Liver (tissue), 9 donors: ENCODE measurements around the gene STYX. TPM values are rescaled to one million over a fixed set of nuclear protein-coding genes. Genes with fewer than 3 reads are reported as not detected.

Source experiments
- DNase-seq: peaks from one replicate; pipeline ENCODE4 v3.0.0-alpha.2; 2017; ENCODE audit warnings: low spot score
- H3K27ac ChIP-seq, 2 donors: one replicate each; pipeline ENCODE4 v1.7.0; 2013; ENCODE audit warnings: inconsistent platforms in 2 of 2, low read length in 2 of 2, control low read depth in 1 of 2, low read depth in 1 of 2, mild to moderate bottlenecking in 1 of 2
- H3K27me3 ChIP-seq, 4 donors: one replicate each; pipeline versions ENCODE4 v1.6.1 to v1.7.0; 2013; ENCODE audit warnings: low read length in 3 of 4, inconsistent platforms in 1 of 4, mild to moderate bottlenecking in 1 of 4, moderate library complexity in 1 of 4; ENCODE audit not compliant: control insufficient read depth in 4 of 4, insufficient read depth in 4 of 4
- H3K36me3 ChIP-seq, 4 donors: one replicate each; pipeline versions ENCODE4 v1.6.1 to v1.7.0; 2013; ENCODE audit warnings: low read length in 3 of 4, mild to moderate bottlenecking in 3 of 4, low read depth in 1 of 4, moderate library complexity in 1 of 4; ENCODE audit not compliant: control insufficient read depth in 4 of 4, insufficient read depth in 3 of 4
- H3K4me1 ChIP-seq, 4 donors: one replicate each; pipeline versions ENCODE4 v1.6.1 to v1.7.0; 2013; ENCODE audit warnings: low read length in 3 of 4, mild to moderate bottlenecking in 3 of 4, moderate library complexity in 1 of 4; ENCODE audit not compliant: control insufficient read depth in 4 of 4, insufficient read depth in 4 of 4
- H3K4me3 ChIP-seq, 3 donors: one replicate each; pipeline versions ENCODE4 v1.6.1 to v1.7.0; 2013; ENCODE audit warnings: low read length in 3 of 3, control low read depth in 1 of 3, low read depth in 1 of 3, mild to moderate bottlenecking in 1 of 3
- H3K9ac ChIP-seq, 2 donors: one replicate each; pipeline ENCODE4 v1.7.0; 2013; ENCODE audit warnings: low read length in 2 of 2, mild to moderate bottlenecking in 2 of 2, moderate library complexity in 2 of 2, control low read depth in 1 of 2, low read depth in 1 of 2
- H3K9me3 ChIP-seq, 4 donors: one replicate each; pipeline versions ENCODE4 v1.6.1 to v1.7.0; 2013; ENCODE audit warnings: low read length in 3 of 4; ENCODE audit not compliant: control insufficient read depth in 4 of 4
- FOXA1 ChIP-seq: IDR thresholded peaks from 2 replicates; pipeline ENCODE4 v1.6.1; 2016; ENCODE audit warnings: antibody characterized with exemption
- FOXA2 ChIP-seq: IDR thresholded peaks from 2 replicates; pipeline ENCODE4 v1.6.1; 2016; ENCODE audit warnings: antibody characterized with exemption
- GABPA ChIP-seq, 2 donors: IDR thresholded peaks in 1 of 2; conservative IDR thresholded peaks in 1 of 2; 2 replicates each; pipeline ENCODE4 v1.6.1; 2016; ENCODE audit warnings: antibody characterized with exemption in 2 of 2, mild to moderate bottlenecking in 1 of 2, moderate library complexity in 1 of 2
- HNF4A ChIP-seq, 2 donors: conservative IDR thresholded peaks; 2 replicates each; pipeline ENCODE4 v1.6.1; 2016; ENCODE audit warnings: antibody characterized with exemption in 2 of 2, mild to moderate bottlenecking in 2 of 2
- JUND ChIP-seq, 2 donors: IDR thresholded peaks; 2 replicates each; pipeline ENCODE4 v1.6.1; 2016; ENCODE audit warnings: antibody characterized with exemption in 2 of 2
- RAD21 ChIP-seq, 2 donors: IDR thresholded peaks; 2 replicates each; pipeline ENCODE4 v1.6.1; 2016; ENCODE audit warnings: antibody characterized with exemption in 2 of 2, mild to moderate bottlenecking in 2 of 2
- TAF1 ChIP-seq: conservative IDR thresholded peaks from 2 replicates; pipeline ENCODE4 v1.6.1; 2016; ENCODE audit warnings: antibody characterized with exemption, mild to moderate bottlenecking
- YY1 ChIP-seq: IDR thresholded peaks from 2 replicates; pipeline ENCODE4 v1.6.1; 2016; ENCODE audit warnings: antibody characterized with exemption, mild to moderate bottlenecking
- WGBS: extraction: QIAGEN DNeasy Blood & Tissue Kit; methylation state at CpG from one replicate; pipeline ENCODE4 v1.1.7; 2013; 5-methylcytosine and 5-hydroxymethylcytosine counted together
- polyA plus RNA-seq, 2 donors: library from polyadenylated mRNA; stranded (reverse) in 1 of 2; unstranded in 1 of 2; fragments of 200-250 nt in 1 of 2; fragments of >200 nt in 1 of 2; fragmentation: Nextera tagmentation in 1 of 2; extraction: Ambion mirVana in 1 of 2; gene quantifications; one replicate each; pipeline versions ENCODE4 v1.2.1 to v1.2.3, GENCODE V29; 2013 to 2015
- total RNA-seq, 2 donors: library from RNA; depleted of rRNA; stranded (reverse); fragments of >200 nt; gene quantifications; one replicate each; pipeline ENCODE4 v1.2.3, GENCODE V29; 2014
- TF ChIP-seq, protein P1 (sequence below): IDR thresholded peaks from 2 replicates; pipeline ENCODE4 v1.6.1; 2016; ENCODE audit warnings: antibody characterized with exemption
- TF ChIP-seq, protein P2 (sequence below): IDR thresholded peaks from 2 replicates; pipeline ENCODE4 v1.6.1; 2016; ENCODE audit warnings: antibody characterized with exemption
- TF ChIP-seq, protein P3 (sequence below): IDR thresholded peaks from 2 replicates; pipeline ENCODE4 v1.6.1; 2016; ENCODE audit warnings: antibody characterized with exemption, mild to moderate bottlenecking
- TF ChIP-seq, protein P4 (sequence below): fragments of 150-350 bp; IDR thresholded peaks from 2 replicates; pipeline ENCODE4 v1.5.1; 2017; ENCODE audit warnings: improper control_type of control experiment, low read depth, low read length; ENCODE audit not compliant: missing input control
- donor health status: healthy.
- donor health status: healthy.
- donor health status: healthy.
- donor health status: healthy.
- donor health status: healthy.

The STYX gene
- total and polyA plus RNA-seq, 4 donors = 5.9 to 21.2 (median 17.3) TPM

DNA sequence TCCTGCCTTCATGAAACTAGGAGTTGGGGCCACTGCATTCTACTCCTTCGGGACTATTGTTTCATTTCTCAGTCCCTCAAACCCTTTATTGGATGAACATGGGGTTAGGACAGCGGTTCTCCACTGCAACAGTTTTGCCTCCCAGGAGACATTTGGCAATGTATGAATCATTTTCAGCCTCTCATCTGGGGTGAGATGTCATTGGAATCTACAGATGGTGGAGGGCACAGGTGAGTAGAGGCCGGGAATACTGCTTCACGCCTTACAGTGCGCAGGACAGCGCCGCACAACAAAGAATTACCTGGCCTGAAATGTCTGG, 62.1 kb downstream of the STYX start:
- H3K27me3 ChIP-seq = no peaks in the 10 kb centered on the region
- H3K4me3 ChIP-seq = peak overlapping the region in 2 of 3 donors; percentile 63 to 71
- H3K4me1 ChIP-seq = peaks cover 3 to 18% (median 16%) of the 10 kb centered on the region in 4 donors
- TF ChIP-seq, protein P1, sequence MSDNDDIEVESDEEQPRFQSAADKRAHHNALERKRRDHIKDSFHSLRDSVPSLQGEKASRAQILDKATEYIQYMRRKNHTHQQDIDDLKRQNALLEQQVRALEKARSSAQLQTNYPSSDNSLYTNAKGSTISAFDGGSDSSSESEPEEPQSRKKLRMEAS = peak; percentile 9
- TF ChIP-seq YY1 (peak; percentile 1), GABPA (IDR thresholded peaks at IDR 0.05 in 1 of 2, conservative IDR thresholded peaks at IDR 0.05 in 1 of 2) (no peak), HNF4A (conservative IDR thresholded peaks at IDR 0.05) (no peak), TAF1 (no peak), RAD21 (IDR thresholded peaks at IDR 0.05) (no peak), FOXA2 (no peak), JUND (IDR thresholded peaks at IDR 0.05) (peak in 1 of 2 donors; percentile 59), FOXA1 (no peak)
- TF ChIP-seq, protein P2, sequence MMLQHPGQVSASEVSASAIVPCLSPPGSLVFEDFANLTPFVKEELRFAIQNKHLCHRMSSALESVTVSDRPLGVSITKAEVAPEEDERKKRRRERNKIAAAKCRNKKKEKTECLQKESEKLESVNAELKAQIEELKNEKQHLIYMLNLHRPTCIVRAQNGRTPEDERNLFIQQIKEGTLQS = no peak
- TF ChIP-seq, protein P3, sequence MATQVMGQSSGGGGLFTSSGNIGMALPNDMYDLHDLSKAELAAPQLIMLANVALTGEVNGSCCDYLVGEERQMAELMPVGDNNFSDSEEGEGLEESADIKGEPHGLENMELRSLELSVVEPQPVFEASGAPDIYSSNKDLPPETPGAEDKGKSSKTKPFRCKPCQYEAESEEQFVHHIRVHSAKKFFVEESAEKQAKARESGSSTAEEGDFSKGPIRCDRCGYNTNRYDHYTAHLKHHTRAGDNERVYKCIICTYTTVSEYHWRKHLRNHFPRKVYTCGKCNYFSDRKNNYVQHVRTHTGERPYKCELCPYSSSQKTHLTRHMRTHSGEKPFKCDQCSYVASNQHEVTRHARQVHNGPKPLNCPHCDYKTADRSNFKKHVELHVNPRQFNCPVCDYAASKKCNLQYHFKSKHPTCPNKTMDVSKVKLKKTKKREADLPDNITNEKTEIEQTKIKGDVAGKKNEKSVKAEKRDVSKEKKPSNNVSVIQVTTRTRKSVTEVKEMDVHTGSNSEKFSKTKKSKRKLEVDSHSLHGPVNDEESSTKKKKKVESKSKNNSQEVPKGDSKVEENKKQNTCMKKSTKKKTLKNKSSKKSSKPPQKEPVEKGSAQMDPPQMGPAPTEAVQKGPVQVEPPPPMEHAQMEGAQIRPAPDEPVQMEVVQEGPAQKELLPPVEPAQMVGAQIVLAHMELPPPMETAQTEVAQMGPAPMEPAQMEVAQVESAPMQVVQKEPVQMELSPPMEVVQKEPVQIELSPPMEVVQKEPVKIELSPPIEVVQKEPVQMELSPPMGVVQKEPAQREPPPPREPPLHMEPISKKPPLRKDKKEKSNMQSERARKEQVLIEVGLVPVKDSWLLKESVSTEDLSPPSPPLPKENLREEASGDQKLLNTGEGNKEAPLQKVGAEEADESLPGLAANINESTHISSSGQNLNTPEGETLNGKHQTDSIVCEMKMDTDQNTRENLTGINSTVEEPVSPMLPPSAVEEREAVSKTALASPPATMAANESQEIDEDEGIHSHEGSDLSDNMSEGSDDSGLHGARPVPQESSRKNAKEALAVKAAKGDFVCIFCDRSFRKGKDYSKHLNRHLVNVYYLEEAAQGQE = peak; percentile 35
- TF ChIP-seq, protein P4, sequence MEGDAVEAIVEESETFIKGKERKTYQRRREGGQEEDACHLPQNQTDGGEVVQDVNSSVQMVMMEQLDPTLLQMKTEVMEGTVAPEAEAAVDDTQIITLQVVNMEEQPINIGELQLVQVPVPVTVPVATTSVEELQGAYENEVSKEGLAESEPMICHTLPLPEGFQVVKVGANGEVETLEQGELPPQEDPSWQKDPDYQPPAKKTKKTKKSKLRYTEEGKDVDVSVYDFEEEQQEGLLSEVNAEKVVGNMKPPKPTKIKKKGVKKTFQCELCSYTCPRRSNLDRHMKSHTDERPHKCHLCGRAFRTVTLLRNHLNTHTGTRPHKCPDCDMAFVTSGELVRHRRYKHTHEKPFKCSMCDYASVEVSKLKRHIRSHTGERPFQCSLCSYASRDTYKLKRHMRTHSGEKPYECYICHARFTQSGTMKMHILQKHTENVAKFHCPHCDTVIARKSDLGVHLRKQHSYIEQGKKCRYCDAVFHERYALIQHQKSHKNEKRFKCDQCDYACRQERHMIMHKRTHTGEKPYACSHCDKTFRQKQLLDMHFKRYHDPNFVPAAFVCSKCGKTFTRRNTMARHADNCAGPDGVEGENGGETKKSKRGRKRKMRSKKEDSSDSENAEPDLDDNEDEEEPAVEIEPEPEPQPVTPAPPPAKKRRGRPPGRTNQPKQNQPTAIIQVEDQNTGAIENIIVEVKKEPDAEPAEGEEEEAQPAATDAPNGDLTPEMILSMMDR = no peak
- no peak for DNase-seq
- peak overlapping the region; percentile 47 to 77 for H3K9ac ChIP-seq
- H3K9me3 ChIP-seq = no peaks in the 10 kb centered on the region
- WGBS = 80% methylated on average over 7 of the region's 7 CpGs
- H3K36me3 ChIP-seq = no peaks in the 10 kb centered on the region
- peak overlapping the region; percentile 87 to 92 for H3K27ac ChIP-seq

DNA sequence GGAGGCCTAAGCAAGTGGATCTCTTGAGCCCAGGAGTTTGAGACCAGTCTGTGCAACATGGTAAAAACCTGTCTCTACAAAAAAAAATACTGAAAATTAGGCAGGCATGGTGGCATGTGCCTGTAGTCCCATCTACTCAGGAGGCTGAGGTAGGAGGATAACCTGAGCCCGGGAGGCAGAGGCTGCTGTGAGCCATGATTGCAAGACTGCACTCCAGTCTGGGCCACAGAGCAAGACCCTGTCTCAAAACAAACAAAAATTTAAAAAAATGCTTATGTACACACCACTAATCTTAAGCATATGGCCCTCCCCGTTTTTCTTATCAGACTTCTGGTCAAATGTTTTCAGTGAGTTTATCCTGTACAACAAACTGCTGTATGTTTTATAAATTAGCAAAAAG, 63.1 kb downstream of the STYX start:
- Histone ChIP-seq H3K9me3 (no peaks in the 10 kb centered on the region), H3K27me3 (no peaks in the 10 kb centered on the region), H3K4me3 (no peak overlapping the region), H3K9ac (no peak overlapping the region), H3K4me1 (peaks cover 3 to 14% (median 12%) of the 10 kb centered on the region in 4 donors), H3K36me3 (no peaks in the 10 kb centered on the region), H3K27ac (no peak overlapping the region)
- WGBS = 55% methylated on average over 2 of the region's 2 CpGs
- TF ChIP-seq FOXA2 (no peak), YY1 (no peak), FOXA1 (no peak)
- TF ChIP-seq, protein P4 = no peak
- no peak for DNase-seq
